Upper lobe of left lung (tissue), 6 donors: ENCODE data around the gene REPIN1. TPM values are rescaled to one million over a fixed set of nuclear protein-coding genes. Genes with fewer than 3 reads are reported as not detected.

ENCODE experiments used
- ATAC-seq, 2 donors: fragments of 200-7000 bp; cut with Tn5 transposase; one replicate each; pipeline ENCODE4 v1.9.1; 2022; ENCODE audit warnings: mild to moderate bottlenecking in 2 of 2, moderate library complexity in 2 of 2; ENCODE audit not compliant: low FRiP score in 2 of 2
- DNase-seq, 2 donors: peaks; one replicate each; pipeline ENCODE4 v3.0.0-alpha.2; 2019 to 2020
- H3K27ac ChIP-seq, 4 donors: fragments of 200-600 bp; sonication (generic); one replicate each; pipeline ENCODE4 v1.5.1; 2016 to 2019
- H3K27me3 ChIP-seq, 4 donors: fragments of 200-600 bp; sonication (generic); one replicate each; pipeline ENCODE4 v1.5.1; 2017 to 2019
- H3K36me3 ChIP-seq, 4 donors: fragments of 200-600 bp; sonication (generic); one replicate each; pipeline ENCODE4 v1.5.1; 2016 to 2019
- H3K4me1 ChIP-seq, 4 donors: fragments of 200-600 bp; sonication (generic); one replicate each; pipeline ENCODE4 v1.5.1; 2018 to 2019
- H3K4me3 ChIP-seq, 4 donors: fragments of 200-600 bp; sonication (generic); one replicate each; pipeline ENCODE4 v1.5.1; 2017 to 2019; ENCODE audit warnings: mild to moderate bottlenecking in 2 of 4, moderate library complexity in 1 of 4
- H3K9me3 ChIP-seq, 4 donors: fragments of 200-600 bp; sonication (generic); one replicate each; pipeline ENCODE4 v1.5.1; 2018 to 2019
- EP300 ChIP-seq, 4 donors: sonication (generic); formaldehyde crosslinking; IDR thresholded peaks; one replicate each; pipeline ENCODE4 v1.5.1; 2017; ENCODE audit warnings: antibody characterized with exemption in 4 of 4, control low read depth in 2 of 4
- POLR2A ChIP-seq, 4 donors: fragments of 450-650 bp; IDR thresholded peaks; one replicate each; pipeline ENCODE4 v1.5.1; 2016 to 2017; ENCODE audit warnings: antibody characterized with exemption in 4 of 4, mild to moderate bottlenecking in 2 of 4
- POLR2AphosphoS5 ChIP-seq, 2 donors: sonication (generic); formaldehyde crosslinking; IDR thresholded peaks; one replicate each; pipeline ENCODE4 v1.5.1; 2017; ENCODE audit warnings: antibody characterized with exemption in 2 of 2
- WGBS, 2 donors: methylation state at CpG; one replicate each; pipeline ENCODE4 v1.1.5; 2017 to 2018; 5-methylcytosine and 5-hydroxymethylcytosine counted together
- total RNA-seq, 6 donors: library from RNA; depleted of rRNA in 4 of 6; stranded (reverse); fragments of >200 nt in 4 of 6; gene quantifications; one replicate each; pipeline versions ENCODE4 v1.1.0 to v1.2.1, GENCODE V29; 2016 to 2021
- TF ChIP-seq, protein P1 (sequence below), 6 experiments: fragments of 450-650 bp in 4 of 6; fragments of 200-600 bp in 2 of 6; sonication (generic) in 2 of 6; IDR thresholded peaks; one replicate each; pipeline ENCODE4 v1.5.1; 2016 to 2019; ENCODE audit warnings: antibody characterized with exemption in 6 of 6
- donor health status: DM: no; HTN: no; CAD: no; lungs with moderate emphysema.
- donor health status: DM: no; HTN: yes; CAD: no; lungs with severe emphysema.

The REPIN1 gene
- total RNA-seq, 6 donors from 2014 or later: 65.2 to 125 (median 105) TPM

DNA sequence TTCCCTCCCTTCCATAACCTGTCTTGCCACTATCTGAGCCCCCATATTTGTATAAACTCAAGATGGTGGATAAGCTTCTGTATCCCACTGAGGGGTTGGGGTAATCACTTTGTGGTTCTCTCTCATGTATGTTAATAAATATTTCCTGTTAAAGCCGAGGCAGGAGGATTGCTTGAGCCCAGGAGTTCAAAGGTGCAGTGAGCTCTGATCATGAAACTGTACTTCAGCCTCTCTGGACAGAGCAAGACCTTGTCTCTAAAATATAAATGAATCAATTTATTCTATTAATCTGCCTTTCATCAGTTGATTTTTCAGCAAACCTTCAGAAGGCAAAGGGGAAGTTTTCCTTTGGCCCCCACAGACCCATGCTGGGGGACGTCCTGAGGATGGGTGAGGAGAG lies 25.4 kb upstream of the REPIN1 start:
- DNase-seq (no peak), ATAC-seq (no peak)
- TF ChIP-seq, protein P1, sequence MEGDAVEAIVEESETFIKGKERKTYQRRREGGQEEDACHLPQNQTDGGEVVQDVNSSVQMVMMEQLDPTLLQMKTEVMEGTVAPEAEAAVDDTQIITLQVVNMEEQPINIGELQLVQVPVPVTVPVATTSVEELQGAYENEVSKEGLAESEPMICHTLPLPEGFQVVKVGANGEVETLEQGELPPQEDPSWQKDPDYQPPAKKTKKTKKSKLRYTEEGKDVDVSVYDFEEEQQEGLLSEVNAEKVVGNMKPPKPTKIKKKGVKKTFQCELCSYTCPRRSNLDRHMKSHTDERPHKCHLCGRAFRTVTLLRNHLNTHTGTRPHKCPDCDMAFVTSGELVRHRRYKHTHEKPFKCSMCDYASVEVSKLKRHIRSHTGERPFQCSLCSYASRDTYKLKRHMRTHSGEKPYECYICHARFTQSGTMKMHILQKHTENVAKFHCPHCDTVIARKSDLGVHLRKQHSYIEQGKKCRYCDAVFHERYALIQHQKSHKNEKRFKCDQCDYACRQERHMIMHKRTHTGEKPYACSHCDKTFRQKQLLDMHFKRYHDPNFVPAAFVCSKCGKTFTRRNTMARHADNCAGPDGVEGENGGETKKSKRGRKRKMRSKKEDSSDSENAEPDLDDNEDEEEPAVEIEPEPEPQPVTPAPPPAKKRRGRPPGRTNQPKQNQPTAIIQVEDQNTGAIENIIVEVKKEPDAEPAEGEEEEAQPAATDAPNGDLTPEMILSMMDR (IDR thresholded peaks at IDR 0.05): no peak
- Histone ChIP-seq H3K4me1 (peaks cover 7 to 31% (median 20%) of the 10 kb centered on the region in 4 donors), H3K27me3 (peaks cover 0 to 15% (median 6%) of the 10 kb centered on the region in 4 donors), H3K9me3 (no peaks in the 10 kb centered on the region), H3K36me3 (no peaks in the 10 kb centered on the region), H3K27ac (no peak overlapping the region), H3K4me3 (no peak overlapping the region)
- WGBS, 2 donors: 73 to 91% methylated on average over 2 of the region's 2 CpGs

DNA sequence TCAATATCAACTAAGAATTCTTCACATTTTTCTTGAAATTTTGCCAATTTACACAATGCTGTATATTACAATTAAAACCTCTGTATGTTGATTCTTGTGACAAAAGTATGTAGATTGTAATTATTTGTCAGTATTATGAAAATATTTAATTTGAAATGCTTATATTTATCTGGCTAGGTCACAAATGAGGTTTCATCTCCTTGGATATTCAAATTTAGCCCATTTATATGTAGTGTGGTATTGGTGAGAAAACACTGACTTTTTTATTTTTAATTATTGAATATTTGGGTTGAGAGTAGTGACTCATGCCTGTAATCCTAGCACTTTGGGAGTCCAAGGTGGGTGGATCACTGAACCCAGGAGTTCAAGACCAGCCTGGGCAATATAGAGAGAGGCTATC lies 24.3 kb upstream of the REPIN1 start:
- H3K4me1 ChIP-seq: peaks cover 7 to 27% (median 20%) of the 10 kb centered on the region in 4 donors
- H3K9me3 ChIP-seq: no peaks in the 10 kb centered on the region
- TF ChIP-seq, protein P1 (IDR thresholded peaks at IDR 0.05): no peak
- TF ChIP-seq POLR2A (IDR thresholded peaks at IDR 0.05) (no peak), EP300 (IDR thresholded peaks at IDR 0.05) (no peak), POLR2AphosphoS5 (IDR thresholded peaks at IDR 0.05) (no peak)
- peaks cover 0 to 15% (median 6%) of the 10 kb centered on the region in 4 donors for H3K27me3 ChIP-seq
- H3K27ac ChIP-seq: no peak overlapping the region
- no peak for ATAC-seq
- H3K36me3 ChIP-seq: no peaks in the 10 kb centered on the region
- no peak overlapping the region for H3K4me3 ChIP-seq
- no peak for DNase-seq

DNA sequence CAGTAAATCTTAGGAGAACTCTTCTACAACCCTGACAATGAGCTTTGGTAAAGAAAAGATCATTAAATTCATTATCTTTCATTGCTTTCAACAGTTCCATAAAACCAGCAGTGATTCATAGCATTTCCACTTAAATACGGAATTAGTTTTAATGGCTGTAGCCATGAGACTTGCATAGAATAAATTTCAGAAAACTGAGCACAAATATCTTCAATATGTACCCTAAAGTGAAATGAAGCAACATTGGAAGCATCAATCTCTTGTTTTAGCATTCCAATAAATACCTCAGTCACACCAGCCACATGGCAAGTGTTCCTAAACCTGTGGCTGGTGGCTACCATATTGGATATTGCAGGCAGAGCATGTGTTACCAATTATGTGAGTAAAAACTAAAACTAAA lies 23.6 kb upstream of the REPIN1 start:
- H3K36me3 ChIP-seq: no peaks in the 10 kb centered on the region
- DNase-seq: no peak
- no peak for ATAC-seq
- H3K27ac ChIP-seq: no peak overlapping the region
- H3K4me1 ChIP-seq: peaks cover 7 to 19% (median 16%) of the 10 kb centered on the region in 4 donors
- peaks cover 0 to 15% (median 6%) of the 10 kb centered on the region in 4 donors for H3K27me3 ChIP-seq
- WGBS, 2 donors: 94 to 95% methylated on average over 1 of the region's 1 CpG
- no peak overlapping the region for H3K4me3 ChIP-seq
- TF ChIP-seq, protein P1 (IDR thresholded peaks at IDR 0.05): no peak
- TF ChIP-seq POLR2AphosphoS5 (IDR thresholded peaks at IDR 0.05) (no peak), EP300 (IDR thresholded peaks at IDR 0.05) (no peak), POLR2A (IDR thresholded peaks at IDR 0.05) (no peak)
- no peaks in the 10 kb centered on the region for H3K9me3 ChIP-seq

DNA sequence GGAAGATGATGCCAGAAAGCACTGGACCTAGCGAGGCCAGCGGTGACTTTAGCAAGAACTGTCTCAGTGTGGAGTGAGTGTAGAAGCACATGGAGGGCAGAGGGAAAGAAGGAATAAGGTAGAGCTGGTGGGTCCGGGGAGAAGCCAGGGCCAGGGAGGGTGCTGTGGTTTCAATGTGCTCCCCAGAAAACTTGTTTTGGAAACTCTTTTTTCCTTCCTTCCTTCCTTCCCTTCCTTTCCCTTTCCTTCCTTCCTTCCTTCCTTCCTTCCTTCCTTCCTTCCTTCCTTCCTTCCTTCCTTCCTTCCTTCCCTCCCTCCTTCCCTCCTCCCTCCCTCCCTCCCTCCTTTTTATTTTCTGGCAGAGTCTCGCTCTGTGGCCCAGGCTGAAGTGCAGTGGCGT lies 21.7 kb upstream of the REPIN1 start:
- no peaks in the 10 kb centered on the region for H3K9me3 ChIP-seq
- DNase-seq (no peak), ATAC-seq (no peak)
- H3K36me3 ChIP-seq: no peaks in the 10 kb centered on the region
- 78 to 94% methylated on average over 4 to 5 of the region's 5 CpGs for WGBS, 2 donors
- no peak for TF ChIP-seq EP300 (IDR thresholded peaks at IDR 0.05)
- H3K4me3 ChIP-seq: no peak overlapping the region
- H3K4me1 ChIP-seq: peaks cover 0 to 1% (median under 1%) of the 10 kb centered on the region in 4 donors
- H3K27me3 ChIP-seq: no peaks in the 10 kb centered on the region
- no peak overlapping the region for H3K27ac ChIP-seq

DNA sequence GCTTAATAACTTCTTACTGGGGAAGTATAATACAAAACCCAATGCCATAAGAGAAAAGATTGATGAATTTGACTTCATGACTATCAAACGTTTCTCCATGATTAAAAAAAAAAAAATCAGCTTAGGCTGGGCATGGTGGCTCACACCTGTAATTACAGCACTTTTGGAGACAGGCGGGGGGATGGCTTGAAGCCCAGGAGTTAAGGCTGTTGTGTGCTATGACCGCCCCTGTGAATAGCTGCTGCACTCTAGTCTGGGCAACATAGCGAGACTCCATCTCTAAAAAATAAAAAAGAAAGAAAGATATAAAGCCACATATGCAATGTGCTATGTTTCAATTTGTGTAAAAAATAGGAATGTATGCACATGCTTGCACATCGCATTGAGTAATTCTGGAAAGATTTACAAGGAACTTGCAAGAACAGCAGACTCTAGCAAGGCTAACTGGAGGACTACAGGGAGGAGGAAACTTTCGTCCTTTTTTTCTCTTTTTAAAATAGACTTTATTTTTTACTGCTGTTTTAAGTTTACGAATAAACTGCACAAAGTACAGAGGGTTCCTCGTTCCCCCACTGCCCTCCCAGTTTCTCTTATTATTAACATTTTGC lies 16.9 kb upstream of the REPIN1 start:
- ATAC-seq (no peak), DNase-seq (no peak)
- no peak for TF ChIP-seq POLR2AphosphoS5 (IDR thresholded peaks at IDR 0.05)
- no peak for TF ChIP-seq POLR2A (IDR thresholded peaks at IDR 0.05)
- no peak for TF ChIP-seq EP300 (IDR thresholded peaks at IDR 0.05)
- TF ChIP-seq, protein P1 (IDR thresholded peaks at IDR 0.05): no peak
- Histone ChIP-seq H3K4me3 (no peak overlapping the region), H3K4me1 (peaks cover 0 to 3% (median 0%) of the 10 kb centered on the region in 4 donors), H3K27me3 (no peaks in the 10 kb centered on the region), H3K36me3 (no peaks in the 10 kb centered on the region), H3K9me3 (no peaks in the 10 kb centered on the region), H3K27ac (no peak overlapping the region)
- 67 to 72% methylated on average over 8 of the region's 8 CpGs for WGBS, 2 donors
